Activated gamma-delta T cell (primary cell): Measurements from ENCODE around the gene ACP1.

ENCODE experiments used
- DNase-seq: peaks from one replicate; lab custom pipeline; 2025; lab: John Stamatoyannopoulos, UW

The ACP1 gene

GRCh38 chr2:280650-281110 lies 15.9 kb downstream of the ACP1 start:
- DNase-seq = no peak

DNA sequence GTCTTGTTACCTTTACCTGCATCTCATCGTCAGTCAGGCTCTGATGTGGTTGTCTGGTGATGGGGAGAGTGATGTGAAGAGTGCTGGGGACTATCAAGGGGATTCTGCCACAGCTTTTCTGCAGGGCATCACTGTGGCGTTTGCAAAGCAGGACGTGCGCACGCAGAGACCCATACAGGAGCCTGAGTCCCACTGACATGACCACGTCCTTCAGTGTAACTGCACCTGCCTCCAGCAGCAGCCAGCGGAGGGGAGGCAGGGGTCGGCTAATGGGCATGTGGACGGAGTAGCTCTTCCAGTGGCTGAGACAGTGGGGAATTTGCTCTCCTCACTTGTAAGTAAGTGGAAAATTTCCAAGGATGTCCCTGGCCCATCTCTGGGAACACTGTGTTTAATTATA lies 16.6 kb downstream of the ACP1 start:
- no peak for DNase-seq

DNA sequence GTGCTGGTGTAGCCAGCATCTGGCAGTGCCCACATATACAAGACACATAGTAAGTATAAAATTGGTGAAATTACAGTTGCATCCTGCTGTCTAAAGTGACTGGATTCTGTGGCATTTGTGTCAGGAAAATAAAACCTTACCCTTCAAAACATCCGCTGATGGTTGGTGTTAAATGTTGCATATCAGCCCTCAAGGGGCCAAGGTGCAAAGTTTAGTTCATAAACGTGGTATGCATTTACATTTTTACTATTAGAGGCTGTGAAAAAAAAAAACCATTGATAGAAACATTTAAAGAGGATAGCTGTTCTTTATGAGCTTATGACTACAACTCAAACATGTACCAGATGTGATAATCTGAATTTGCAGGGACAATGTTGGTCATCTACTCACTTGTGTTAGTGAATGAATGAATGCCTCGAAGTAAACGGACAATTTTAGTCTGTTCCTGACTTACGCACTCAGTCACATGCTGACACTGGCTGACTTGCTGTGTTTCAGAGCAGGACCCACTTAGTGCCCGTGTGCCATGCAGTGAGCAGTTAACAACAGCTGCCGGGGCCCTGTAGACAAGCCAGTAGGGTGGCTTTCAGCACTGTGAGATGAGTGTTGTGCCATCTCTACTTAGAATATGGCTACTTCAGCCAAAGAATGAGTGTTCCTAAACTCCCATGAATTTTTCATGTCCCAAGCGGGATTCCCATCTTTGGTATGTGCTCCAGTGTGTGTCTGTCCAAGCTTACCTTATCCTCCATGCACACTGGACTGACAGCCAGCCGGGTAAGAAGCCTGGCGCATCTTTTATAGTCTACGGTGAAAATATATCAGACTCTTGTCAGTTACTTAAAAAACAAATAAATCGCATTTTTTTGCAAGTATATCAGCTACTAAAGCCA lies 17.9 kb downstream of the ACP1 start:
- DNase-seq = no peak

DNA sequence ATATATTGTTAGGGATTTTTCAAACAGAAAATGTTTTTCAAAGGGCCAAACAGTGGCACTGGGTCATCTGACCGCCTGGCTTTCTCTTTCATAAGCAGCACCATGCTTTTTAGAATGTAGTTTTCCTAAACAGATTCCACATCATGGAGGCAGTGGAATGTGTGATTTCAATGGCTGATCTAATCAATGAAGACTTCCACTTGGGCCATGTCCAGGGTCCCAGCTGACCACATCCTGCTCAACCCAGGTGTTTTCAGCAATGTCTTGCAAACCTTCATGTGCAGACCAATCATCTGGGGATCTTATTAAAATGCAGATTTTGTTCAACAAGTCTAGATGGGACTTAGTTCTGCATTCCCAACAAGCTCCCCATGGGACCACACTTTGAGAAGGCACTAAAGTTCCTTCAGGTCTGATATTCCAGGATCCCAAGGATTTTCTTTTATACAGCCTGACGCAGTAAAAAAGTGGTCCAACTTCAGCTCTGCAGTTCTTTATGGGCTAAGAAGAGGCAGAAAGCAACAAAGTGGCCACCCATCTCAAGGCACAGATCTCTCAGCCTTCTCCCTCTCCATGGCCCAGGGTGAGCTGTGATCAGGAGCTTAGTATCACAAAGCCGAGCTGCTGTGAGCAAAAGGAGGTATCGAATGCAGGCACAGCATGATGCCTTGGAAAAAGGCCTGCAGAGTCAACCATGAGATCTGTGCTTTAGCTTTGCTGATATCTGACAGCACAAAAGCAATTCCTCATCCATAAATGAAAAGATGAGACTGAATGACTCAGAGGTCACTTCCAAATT lies 19.4 kb downstream of the ACP1 start:
- DNase-seq = no peak

- DNase-seq = no peak
Measured at GRCh38 chr2:284896-285492, 20.2 kb downstream of the ACP1 start.

- DNase-seq = no peak
Measured at GRCh38 chr2:285531-285930, 20.8 kb downstream of the ACP1 start.

DNA sequence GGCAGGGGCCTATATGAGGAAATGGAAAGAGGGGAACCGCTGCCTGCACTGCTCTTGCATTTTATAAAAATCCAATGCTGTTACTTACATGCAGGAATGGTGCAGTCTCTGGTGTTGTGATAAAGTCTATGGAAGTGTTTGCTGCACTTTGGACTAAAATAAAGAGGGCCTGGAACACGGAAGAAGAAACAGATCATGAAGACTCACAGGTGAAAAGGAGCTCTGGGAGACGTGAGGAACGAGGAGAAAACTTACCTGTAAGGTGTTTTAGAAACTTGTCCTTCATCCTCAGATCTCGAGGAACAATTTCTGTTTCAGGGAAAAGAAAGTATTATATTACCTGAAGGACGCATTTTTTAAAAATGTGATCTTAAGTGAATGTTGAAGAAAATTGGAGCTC lies 21.3 kb downstream of the ACP1 start:
- no peak for DNase-seq

GRCh38 chr2:286774-287392 lies 22.1 kb downstream of the ACP1 start:
- no peak for DNase-seq

DNA sequence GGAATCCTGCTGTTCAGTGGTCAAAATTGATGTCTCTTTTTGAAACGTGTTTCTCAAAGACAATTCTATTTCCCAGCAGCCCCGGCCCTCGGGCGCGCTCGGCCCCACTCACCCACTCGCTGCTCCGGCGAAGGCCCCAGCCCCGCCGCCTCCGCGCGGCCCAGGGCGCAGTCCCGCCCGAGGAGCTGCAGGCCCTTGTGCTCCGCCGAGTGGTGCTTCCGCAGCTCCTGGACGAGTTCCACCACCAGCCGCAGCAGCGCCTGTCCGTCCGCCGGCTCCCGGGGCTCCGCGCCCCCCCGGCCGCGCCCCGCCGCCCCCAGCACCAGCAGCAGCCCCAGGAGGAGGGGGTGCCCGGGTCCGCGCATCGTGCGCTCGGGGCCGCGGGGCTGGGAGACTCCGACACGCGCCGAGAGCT lies 22.7 kb downstream of the ACP1 start:
- DNase-seq = no peak

DNA sequence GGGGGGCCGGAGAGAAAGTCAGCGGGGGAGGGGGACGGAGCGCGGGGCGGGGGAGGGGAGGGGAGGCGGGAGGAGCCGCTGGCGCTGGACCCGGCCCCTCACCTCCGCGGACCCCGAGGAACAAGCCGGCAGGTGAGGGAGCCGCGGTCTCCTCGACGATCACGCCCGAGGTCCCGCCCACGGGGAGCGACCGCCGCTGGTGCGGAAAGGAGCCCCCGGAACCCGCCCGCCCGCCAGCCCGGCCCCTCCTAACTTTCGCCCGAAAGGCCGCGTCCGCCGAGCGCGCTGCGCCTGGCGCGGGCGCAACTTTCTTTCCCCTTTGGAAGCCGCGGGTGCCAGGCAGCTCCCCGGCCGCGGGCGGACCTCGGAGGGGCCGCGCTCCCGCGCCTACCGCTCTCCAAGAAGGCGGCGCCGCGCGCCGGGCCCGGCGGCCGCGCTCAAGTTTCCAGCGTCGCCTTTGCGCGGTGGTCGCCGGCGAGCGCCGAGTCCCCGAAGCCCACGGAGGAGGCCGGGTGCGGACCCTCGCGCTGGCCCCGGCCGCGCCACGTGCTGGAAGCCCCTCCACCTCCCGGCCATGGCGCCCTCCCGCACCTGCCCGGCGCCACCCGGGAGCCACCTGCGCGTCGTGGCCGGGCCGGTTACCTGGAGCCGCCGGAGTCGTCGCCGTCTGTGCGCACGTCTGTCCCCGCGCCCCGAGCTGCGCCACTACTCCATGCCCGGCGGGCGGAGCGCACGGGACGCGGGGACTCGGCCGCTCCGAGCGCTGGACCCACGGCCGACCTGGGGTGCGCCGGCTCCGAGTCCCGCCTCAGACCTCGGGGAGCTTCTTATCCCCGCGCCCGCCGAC lies 23.4 kb downstream of the ACP1 start, which contains the start of gene ALKAL2:
ALKAL2 (minus strand) TSS at position 181 of the 847 bp plus-strand sequence. CDS start 256 bp downstream, outside the sequence.
- no peak for DNase-seq

GRCh38 chr2:288758-289361 lies 24.1 kb downstream of the ACP1 start:
- DNase-seq = no peak

DNA sequence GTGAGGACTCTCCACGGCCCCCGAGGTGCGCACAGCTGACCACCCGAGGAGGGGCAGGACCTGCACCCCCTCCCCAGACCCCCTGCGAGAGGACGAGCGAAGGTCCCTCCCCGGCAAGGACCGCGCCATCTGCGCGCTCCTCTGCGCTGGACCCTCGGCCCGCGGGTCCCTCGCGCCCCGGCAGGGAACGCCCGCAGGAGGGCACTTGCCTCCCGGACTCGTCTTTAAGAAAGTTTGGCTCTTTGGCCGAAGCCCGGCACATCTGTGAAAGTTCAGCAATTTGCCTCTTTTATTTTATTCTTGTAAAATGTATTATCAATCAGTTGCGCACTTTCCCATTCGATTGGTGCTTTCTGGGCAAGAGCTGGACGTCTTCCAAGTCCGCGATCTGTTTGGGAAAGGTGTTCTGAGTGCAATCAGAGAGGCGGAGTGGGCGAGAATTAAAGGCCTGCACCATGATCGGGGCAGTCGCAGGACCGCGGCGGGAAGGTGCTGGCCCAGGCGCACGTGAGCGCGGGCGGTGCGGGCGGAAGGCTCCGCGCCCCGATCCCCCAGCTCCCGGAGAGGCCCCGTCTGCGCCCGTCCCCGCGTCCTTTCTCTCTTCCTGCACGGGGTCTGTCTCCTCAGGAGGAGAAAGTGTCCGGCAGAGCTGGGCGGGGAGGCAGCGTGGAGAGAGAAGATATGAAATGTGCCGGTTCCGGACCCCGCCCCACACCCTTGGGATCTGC lies 24.8 kb downstream of the ACP1 start:
- DNase-seq = no peak

DNA sequence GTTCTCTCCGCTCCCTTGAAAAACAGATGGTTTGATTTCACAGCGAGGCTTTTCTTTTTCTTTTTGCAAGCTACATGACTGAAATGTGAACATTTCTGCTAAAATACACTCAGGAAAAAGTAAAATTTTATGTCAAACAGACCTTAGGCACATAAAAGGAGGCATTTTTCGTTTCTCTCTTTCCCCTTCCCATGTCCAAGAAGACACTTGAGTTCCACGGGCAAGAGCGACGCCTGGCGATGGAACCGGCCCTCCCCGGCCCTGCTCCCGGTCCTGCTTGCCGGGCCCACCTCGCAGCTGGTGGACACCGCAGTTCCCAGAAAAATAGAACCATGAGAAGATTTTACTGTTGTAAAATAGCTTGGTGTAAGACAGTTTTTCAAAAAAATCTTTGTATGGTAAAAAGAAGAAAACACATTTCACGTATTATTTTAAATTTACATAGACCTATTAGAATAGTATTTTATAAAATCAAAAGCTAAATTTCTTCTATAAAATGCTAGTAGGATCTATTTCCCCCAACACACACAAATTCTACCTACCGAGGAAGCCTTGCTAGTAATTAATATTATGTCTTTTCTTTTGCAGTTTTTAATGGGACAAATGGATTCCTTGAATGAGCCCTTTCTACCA lies 25.5 kb downstream of the ACP1 start:
- no peak for DNase-seq

DNA sequence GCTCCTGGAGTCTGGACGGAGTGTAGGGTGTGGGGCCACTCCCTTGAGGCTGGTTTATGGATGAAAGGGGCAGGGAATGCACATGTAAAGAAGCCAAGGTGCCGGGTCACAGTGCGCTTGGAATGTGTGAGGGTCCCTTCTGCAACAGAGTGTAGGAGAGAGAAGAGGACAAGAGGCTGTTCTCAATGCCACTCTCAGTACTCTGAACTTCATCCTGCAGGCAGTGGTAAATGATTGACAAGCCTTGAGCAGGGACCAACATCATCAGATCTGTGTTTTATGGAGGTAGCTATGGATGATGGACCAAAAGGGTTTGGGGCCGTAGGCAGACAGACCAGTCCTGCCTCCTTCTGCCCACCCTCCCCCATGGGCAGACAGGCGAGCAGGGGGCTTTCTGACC lies 30.3 kb downstream of the ACP1 start:
- no peak for DNase-seq

- DNase-seq = no peak
Measured at GRCh38 chr2:296354-296753, 31.6 kb downstream of the ACP1 start.

GRCh38 chr2:305366-305765 lies 40.6 kb downstream of the ACP1 start:
- DNase-seq = no peak

GRCh38 chr2:309148-309953 lies 44.6 kb downstream of the ACP1 start:
- DNase-seq = no peak

DNA sequence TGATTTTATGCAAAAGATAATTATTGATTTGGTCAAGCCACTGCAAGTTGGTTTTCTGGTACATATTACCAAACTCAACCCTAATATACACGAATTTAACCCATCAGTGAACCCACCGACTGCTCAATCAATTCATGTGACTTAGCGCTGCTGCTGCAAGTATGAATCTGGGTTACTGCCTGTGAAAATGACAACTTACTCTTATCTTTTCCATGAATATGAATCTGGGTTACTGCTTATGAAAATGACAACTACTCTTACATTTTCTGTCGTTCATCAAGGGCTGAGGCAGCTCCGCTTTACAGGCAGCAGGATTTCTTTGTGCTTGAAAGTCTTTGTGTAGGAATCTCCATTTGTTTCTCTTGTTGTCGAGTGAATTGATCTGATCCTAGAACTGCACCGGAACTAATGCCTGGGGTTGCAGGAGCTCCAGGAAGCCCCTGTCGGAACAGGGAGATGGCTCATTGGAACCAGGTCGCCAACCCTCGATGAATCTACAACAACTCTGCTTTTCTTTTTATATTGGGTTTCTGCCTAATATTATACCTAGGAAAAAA lies 45.3 kb downstream of the ACP1 start:
- DNase-seq = no peak
